Measurements from ENCODE around the gene SLC35A5.

- TF ChIP-seq, protein P1, sequence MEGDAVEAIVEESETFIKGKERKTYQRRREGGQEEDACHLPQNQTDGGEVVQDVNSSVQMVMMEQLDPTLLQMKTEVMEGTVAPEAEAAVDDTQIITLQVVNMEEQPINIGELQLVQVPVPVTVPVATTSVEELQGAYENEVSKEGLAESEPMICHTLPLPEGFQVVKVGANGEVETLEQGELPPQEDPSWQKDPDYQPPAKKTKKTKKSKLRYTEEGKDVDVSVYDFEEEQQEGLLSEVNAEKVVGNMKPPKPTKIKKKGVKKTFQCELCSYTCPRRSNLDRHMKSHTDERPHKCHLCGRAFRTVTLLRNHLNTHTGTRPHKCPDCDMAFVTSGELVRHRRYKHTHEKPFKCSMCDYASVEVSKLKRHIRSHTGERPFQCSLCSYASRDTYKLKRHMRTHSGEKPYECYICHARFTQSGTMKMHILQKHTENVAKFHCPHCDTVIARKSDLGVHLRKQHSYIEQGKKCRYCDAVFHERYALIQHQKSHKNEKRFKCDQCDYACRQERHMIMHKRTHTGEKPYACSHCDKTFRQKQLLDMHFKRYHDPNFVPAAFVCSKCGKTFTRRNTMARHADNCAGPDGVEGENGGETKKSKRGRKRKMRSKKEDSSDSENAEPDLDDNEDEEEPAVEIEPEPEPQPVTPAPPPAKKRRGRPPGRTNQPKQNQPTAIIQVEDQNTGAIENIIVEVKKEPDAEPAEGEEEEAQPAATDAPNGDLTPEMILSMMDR (IDR thresholded peaks at IDR 0.05): no peak
- no peak for TF ChIP-seq POLR2A (IDR thresholded peaks at IDR 0.05)
These were observed 42.7 kb downstream of the SLC35A5 start for GRCh38 chr3:112604536-112604935.

Measured in uterus (tissue), 2 donors.